ENCODE measurements around the gene TNS1. TPM values are rescaled to one million over a fixed set of nuclear protein-coding genes. Genes with fewer than 3 reads are reported as not detected.
A peak's percentile ranks its signal among the peaks of the same experiment; 100 is the strongest.

Gene TNS1
- total RNA-seq, 2 donors from 2014 or later, result 20.6 to 164 TPM

GRCh38 chr2:217988014-217988839 is 14.6 kb downstream of the TNS1 start:
- DNase-seq, result peak; percentile 86
- H3K4me1 ChIP-seq, result no peaks in the 10 kb centered on the region
- H3K9me3 ChIP-seq, result no peaks in the 10 kb centered on the region
- H3K27me3 ChIP-seq, result no peaks in the 10 kb centered on the region
- no peak overlapping the region for H3K4me3 ChIP-seq
- TF ChIP-seq CTCF (IDR thresholded peaks at IDR 0.05), result peak; percentile 83
- H3K27ac ChIP-seq, result no peak overlapping the region
- peak overlapping the region in 1 of 2 donors; percentile 41 for H3K9ac ChIP-seq (ENCODE audit: low read depth in 2 of 2, low read length in 2 of 2)
- intact Hi-C loops (cut with DNase I), result loop anchor here (2.0 to 5.0 kb wide), 2 partner anchors 101 to 199 kb away; no protein-coding TSS in a partner anchor
- no peaks in the 10 kb centered on the region for H3K36me3 ChIP-seq

- Histone ChIP-seq H3K9me3 (no peaks in the 10 kb centered on the region), H3K36me3 (no peaks in the 10 kb centered on the region), H3K27ac (no peak overlapping the region), H3K4me3 (no peak overlapping the region), H3K4me1 (no peaks in the 10 kb centered on the region), H3K9ac (ENCODE audit: low read depth in 2 of 2, low read length in 2 of 2) (no peak overlapping the region), H3K27me3 (no peaks in the 10 kb centered on the region)
- intact Hi-C loops (cut with DNase I), result loop anchor here (5.0 kb wide), 1 partner anchor 100 kb away; no protein-coding TSS in a partner anchor
- no peak for DNase-seq
- no peak for TF ChIP-seq CTCF (IDR thresholded peaks at IDR 0.05)
These were observed 15.4 kb downstream of the TNS1 start for GRCh38 chr2:217987391-217987790.

- no peaks in the 10 kb centered on the region for H3K27me3 ChIP-seq
- H3K27ac ChIP-seq, result no peak overlapping the region
- no peaks in the 10 kb centered on the region for H3K36me3 ChIP-seq
- no peak overlapping the region for H3K4me3 ChIP-seq
- no peak for DNase-seq
- no peaks in the 10 kb centered on the region for H3K4me1 ChIP-seq
- intact Hi-C loops (cut with DNase I), result loop anchor here (5.0 kb wide), 1 partner anchor 99 kb away; no protein-coding TSS in a partner anchor
- no peaks in the 10 kb centered on the region for H3K9me3 ChIP-seq
- no peak overlapping the region for H3K9ac ChIP-seq (ENCODE audit: low read depth in 2 of 2, low read length in 2 of 2)
- TF ChIP-seq CTCF (IDR thresholded peaks at IDR 0.05), result no peak
These were observed 16.4 kb downstream of the TNS1 start for GRCh38 chr2:217986256-217986961.

GRCh38 chr2:217983276-217984233 is 19.2 kb downstream of the TNS1 start:
- Histone ChIP-seq H3K27me3 (no peaks in the 10 kb centered on the region), H3K9ac (ENCODE audit: low read depth in 2 of 2, low read length in 2 of 2) (no peak overlapping the region), H3K4me3 (no peak overlapping the region), H3K4me1 (no peaks in the 10 kb centered on the region), H3K36me3 (no peaks in the 10 kb centered on the region), H3K27ac (no peak overlapping the region), H3K9me3 (no peaks in the 10 kb centered on the region)
- DNase-seq, result no peak
- intact Hi-C loops (cut with DNase I), result no loop called here
- TF ChIP-seq CTCF (IDR thresholded peaks at IDR 0.05), result no peak

- Histone ChIP-seq H3K4me1 (no peaks in the 10 kb centered on the region), H3K27me3 (no peaks in the 10 kb centered on the region), H3K36me3 (no peaks in the 10 kb centered on the region), H3K27ac (no peak overlapping the region), H3K4me3 (no peak overlapping the region), H3K9ac (ENCODE audit: low read depth in 2 of 2, low read length in 2 of 2) (no peak overlapping the region), H3K9me3 (no peaks in the 10 kb centered on the region)
- intact Hi-C loops (cut with DNase I), result no loop called here
- no peak for TF ChIP-seq CTCF (IDR thresholded peaks at IDR 0.05)
- DNase-seq, result no peak
These were observed 20.8 kb downstream of the TNS1 start for GRCh38 chr2:217981971-217982370.

All from colonic mucosa (tissue), 4 donors.